ENCODE measurements around the gene METRNL. TPM values are rescaled to one million over a fixed set of nuclear protein-coding genes. Genes with fewer than 3 reads are reported as not detected.

Gene METRNL
- total RNA-seq, 2 donors from 2014 or later, result 141 to 180 TPM

DNA sequence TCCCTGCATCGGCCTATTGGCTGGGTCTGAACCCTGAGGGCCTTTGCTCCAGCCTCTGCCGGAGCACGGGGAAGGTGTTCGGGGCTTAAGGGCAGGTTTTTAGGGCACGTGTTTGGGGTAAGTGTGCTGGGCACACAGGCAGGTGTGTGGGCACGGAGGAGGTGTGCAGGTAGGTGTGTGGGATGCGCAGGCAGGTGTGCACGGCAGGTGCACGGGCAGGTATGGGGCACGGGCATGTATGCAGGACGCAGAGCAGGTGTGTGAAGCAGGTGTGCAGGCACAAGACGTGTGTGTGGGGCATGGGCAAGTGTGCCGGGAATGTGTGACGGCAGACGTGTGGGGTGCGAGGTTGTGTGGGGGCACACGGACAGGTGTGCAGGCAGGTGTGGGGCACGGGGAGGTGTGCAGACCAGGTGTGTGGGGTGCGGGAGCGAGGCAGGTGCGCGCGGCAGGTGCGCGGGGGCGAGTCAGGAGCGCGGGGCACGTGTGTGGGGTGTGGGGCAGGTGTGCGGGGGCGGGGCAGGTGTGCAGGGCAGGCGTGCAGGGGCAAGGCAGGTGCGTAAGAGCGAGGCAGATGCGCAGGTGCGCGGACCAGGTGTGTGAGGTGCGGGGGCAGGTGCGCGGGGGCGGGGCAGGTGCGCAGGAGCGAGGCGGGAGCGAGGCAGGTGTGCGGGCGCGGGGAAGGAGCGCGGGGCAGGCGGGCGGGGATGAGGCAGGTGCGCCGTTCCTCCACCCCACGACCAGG, 28.6 kb upstream of the METRNL start:
- Histone ChIP-seq H3K9me3 (no peaks in the 10 kb centered on the region), H3K4me1 (ENCODE audit: control insufficient read depth in 1 of 2, low read depth in 2 of 2) (peaks cover 2 to 17% of the 10 kb centered on the region in 2 donors), H3K36me3 (no peaks in the 10 kb centered on the region), H3K27me3 (replicated peaks; ENCODE audit: insufficient read depth) (no peaks in the 10 kb centered on the region), H3K27ac (peak overlapping the region in 1 of 2 donors; percentile 63), H3K4me3 (peak overlapping the region; percentile 91)
- ATAC-seq (ENCODE audit: insufficient number of reproducible peaks, low FRiP score, low read depth) (no peak), DNase-seq (ENCODE audit: low spot score) (no peak)
- TF ChIP-seq, protein P1, sequence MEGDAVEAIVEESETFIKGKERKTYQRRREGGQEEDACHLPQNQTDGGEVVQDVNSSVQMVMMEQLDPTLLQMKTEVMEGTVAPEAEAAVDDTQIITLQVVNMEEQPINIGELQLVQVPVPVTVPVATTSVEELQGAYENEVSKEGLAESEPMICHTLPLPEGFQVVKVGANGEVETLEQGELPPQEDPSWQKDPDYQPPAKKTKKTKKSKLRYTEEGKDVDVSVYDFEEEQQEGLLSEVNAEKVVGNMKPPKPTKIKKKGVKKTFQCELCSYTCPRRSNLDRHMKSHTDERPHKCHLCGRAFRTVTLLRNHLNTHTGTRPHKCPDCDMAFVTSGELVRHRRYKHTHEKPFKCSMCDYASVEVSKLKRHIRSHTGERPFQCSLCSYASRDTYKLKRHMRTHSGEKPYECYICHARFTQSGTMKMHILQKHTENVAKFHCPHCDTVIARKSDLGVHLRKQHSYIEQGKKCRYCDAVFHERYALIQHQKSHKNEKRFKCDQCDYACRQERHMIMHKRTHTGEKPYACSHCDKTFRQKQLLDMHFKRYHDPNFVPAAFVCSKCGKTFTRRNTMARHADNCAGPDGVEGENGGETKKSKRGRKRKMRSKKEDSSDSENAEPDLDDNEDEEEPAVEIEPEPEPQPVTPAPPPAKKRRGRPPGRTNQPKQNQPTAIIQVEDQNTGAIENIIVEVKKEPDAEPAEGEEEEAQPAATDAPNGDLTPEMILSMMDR (IDR thresholded peaks at IDR 0.05), result no peak

DNA sequence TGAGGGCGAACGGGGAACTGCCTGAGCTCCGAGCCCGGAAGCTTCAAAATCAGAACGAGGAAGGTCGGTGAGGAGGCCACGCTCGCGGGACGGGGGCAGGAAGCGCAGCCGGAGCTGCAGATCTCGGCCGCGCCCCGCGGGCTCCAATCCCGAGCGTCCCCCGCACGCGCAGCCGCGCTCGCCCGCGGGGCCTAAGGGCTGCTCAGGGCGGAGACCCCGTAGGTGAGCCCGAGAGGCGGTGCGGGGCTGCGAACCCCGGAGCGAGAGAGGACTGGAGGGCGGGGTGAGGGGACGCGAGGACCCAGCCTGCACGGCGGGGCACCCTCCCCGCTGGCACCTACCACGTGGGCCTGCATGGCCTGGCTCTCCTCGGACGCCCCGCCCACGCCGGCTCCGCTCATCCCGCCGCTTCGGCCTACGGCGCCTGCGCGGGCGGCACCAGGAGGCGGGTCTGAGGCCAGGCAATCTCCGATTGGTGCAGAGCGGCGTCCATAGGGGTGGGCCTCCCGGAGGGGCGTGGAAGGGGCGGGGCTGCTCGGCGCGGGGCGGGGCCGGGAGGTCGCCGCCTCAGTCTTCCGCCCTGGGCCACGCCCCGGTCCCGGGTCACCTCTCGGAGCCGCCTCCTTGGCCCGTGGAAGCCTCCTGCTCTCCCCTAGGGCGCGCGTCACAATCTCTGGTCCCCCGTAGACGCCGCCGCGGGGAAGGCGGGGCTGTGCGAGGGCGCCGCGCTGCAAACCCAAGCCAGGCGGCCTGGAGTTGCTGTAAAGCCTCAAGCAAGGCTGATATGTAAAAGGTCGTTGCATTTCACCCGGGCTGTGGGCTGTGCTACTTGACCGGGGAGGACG, 27.8 kb upstream of the METRNL start:
- H3K36me3 ChIP-seq, result no peaks in the 10 kb centered on the region
- peak; percentile 82 for ATAC-seq (ENCODE audit: insufficient number of reproducible peaks, low FRiP score, low read depth)
- no peaks in the 10 kb centered on the region for H3K9me3 ChIP-seq
- peaks cover 5 to 25% of the 10 kb centered on the region in 2 donors for H3K4me1 ChIP-seq (ENCODE audit: control insufficient read depth in 1 of 2, low read depth in 2 of 2)
- peak overlapping the region; percentile 91 for H3K4me3 ChIP-seq
- peak overlapping the region; percentile 63 to 79 for H3K27ac ChIP-seq
- TF ChIP-seq, protein P1 (IDR thresholded peaks at IDR 0.05), result no peak
- peak; percentile 90 for DNase-seq (ENCODE audit: low spot score)
- no peaks in the 10 kb centered on the region for H3K27me3 ChIP-seq (replicated peaks; ENCODE audit: insufficient read depth)

DNA sequence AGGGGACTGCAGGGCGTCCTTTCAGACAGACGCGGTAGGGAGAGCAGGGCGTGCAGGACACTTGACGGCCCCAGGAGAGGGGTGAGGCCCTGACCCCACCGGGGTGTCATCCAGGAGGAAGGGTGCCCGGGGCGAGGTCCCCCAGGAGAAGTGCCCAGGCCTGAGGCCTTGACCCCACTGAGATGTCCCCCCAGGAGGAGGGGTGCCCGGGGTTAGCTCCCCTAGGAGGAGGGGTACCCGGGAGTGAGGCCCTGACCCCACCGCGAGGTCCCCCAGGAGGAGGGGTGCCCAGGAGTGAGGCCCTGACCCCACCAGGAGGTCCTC, 27.2 kb upstream of the METRNL start:
- no peak for DNase-seq (ENCODE audit: low spot score)
- ATAC-seq (ENCODE audit: insufficient number of reproducible peaks, low FRiP score, low read depth), result peak; percentile 0

DNA sequence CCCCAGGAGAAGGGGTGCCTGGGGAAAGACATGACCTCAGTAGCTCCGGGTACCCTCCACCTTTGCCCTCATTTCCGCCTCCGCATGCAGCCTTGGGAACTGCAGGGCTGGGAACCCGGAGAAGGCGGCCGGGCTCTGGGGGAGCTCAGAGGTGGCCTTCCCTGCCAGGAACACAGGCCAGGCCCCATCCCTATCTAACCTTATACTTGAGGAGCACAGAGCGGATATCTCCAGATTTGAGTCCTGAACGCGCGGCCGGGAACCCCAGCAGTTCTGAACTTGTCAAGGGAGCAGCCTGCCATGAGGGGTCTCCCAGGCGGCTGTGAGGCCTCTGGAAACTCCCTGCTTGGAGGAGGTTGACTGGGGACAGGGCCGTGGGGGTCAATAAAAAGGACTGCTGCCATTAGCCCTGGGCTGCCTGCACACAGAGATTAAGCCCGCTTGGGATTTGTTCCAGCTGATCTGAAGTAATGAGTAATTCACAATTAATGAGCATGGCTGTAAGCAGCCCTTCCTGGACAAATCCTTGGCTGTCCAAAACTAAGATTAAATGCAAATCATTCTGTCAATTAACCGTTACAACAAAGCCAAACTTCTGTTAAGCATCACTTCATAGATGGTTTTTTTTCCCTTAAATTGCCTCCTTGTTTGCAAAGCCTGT, 26.3 kb upstream of the METRNL start:
- Histone ChIP-seq H3K4me3 (no peak overlapping the region), H3K27ac (peak overlapping the region; percentile 56 to 59), H3K4me1 (ENCODE audit: control insufficient read depth in 1 of 2, low read depth in 2 of 2) (peaks cover 12 to 41% of the 10 kb centered on the region in 2 donors), H3K27me3 (replicated peaks; ENCODE audit: insufficient read depth) (no peaks in the 10 kb centered on the region), H3K9me3 (no peaks in the 10 kb centered on the region), H3K36me3 (no peaks in the 10 kb centered on the region)
- ATAC-seq (ENCODE audit: insufficient number of reproducible peaks, low FRiP score, low read depth) (no peak), DNase-seq (ENCODE audit: low spot score) (no peak)
- TF ChIP-seq, protein P1 (IDR thresholded peaks at IDR 0.05), result no peak

More for the DNA sequence above, 27.2 kb upstream of the METRNL start:
- Histone ChIP-seq H3K27ac (peak overlapping the region; percentile 60 to 79), H3K27me3 (replicated peaks; ENCODE audit: insufficient read depth) (no peaks in the 10 kb centered on the region), H3K9me3 (no peaks in the 10 kb centered on the region), H3K4me1 (ENCODE audit: control insufficient read depth in 1 of 2, low read depth in 2 of 2) (peaks cover 9 to 31% of the 10 kb centered on the region in 2 donors), H3K4me3 (peak overlapping the region; percentile 91), H3K36me3 (no peaks in the 10 kb centered on the region)
- TF ChIP-seq, protein P1 (IDR thresholded peaks at IDR 0.05), result no peak

All from thoracic aorta (tissue), 2 donors.